Panc1 (cell line): ENCODE results near the gene LONP2.

Experiments used
- CTCF ChIP-seq: fragments of 450-650 bp; IDR thresholded peaks from 2 replicates; pipeline ENCODE4 v1.5.1; 2017; ENCODE audit warnings: mild to moderate bottlenecking
- SIN3A ChIP-seq: IDR thresholded peaks from 2 replicates; pipeline ENCODE4 v1.6.1; 2012; ENCODE audit warnings: low read depth, mild to moderate bottlenecking, low read length, moderate library complexity, borderline replicate concordance; ENCODE audit not compliant: insufficient read depth

GRCh38 chr16:48366165-48367093 lies 122.3 kb downstream of the LONP2 start:
- TF ChIP-seq CTCF (peak; percentile 3; the same call in 1 of the 2 replicates), SIN3A (no peak)
